Esophagus muscularis mucosa (tissue), 4 donors: ENCODE measurements around the gene PLEKHM3. TPM values are rescaled to one million over a fixed set of nuclear protein-coding genes. Genes with fewer than 3 reads are reported as not detected.

Experiments used
- DNase-seq: peaks from one replicate; pipeline ENCODE4 v3.0.0-alpha.2; 2017; ENCODE audit errors: extremely low spot score
- H3K27ac ChIP-seq, 4 donors: fragments of 200-600 bp; sonication (generic); replicated peaks in 1 of 4; 1 replicate in 3 of 4; 2 replicates in 1 of 4; pipeline ENCODE4 v1.5.1; 2016 to 2019; ENCODE audit warnings: mild to moderate bottlenecking in 1 of 4
- H3K27me3 ChIP-seq, 4 donors: fragments of 200-600 bp; sonication (generic); one replicate each; pipeline versions ENCODE4 v1.5.1 to v1.6.0; 2016 to 2019
- H3K36me3 ChIP-seq, 4 donors: fragments of 200-600 bp; sonication (generic); one replicate each; pipeline ENCODE4 v1.5.1; 2016 to 2019
- H3K4me1 ChIP-seq, 4 donors: fragments of 200-600 bp; sonication (generic); one replicate each; pipeline ENCODE4 v1.5.1; 2016 to 2019
- H3K4me3 ChIP-seq, 4 donors: fragments of 200-600 bp; sonication (generic); 1 replicate in 2 of 4; 2 replicates in 2 of 4; pipeline ENCODE4 v1.5.1; 2016 to 2019; ENCODE audit warnings: mild to moderate bottlenecking in 4 of 4, moderate library complexity in 1 of 4
- H3K9me3 ChIP-seq, 4 donors: fragments of 200-600 bp; sonication (generic); 1 replicate in 3 of 4; 2 replicates in 1 of 4; pipeline ENCODE4 v1.5.1; 2016 to 2019
- EP300 ChIP-seq: sonication (generic); formaldehyde crosslinking; IDR thresholded peaks from one replicate; pipeline ENCODE4 v1.6.1; 2017; ENCODE audit warnings: antibody characterized with exemption
- POLR2A ChIP-seq: fragments of 450-650 bp; IDR thresholded peaks from one replicate; pipeline ENCODE4 v1.6.1; 2017; ENCODE audit warnings: antibody characterized with exemption, moderate library complexity, mild to moderate bottlenecking, low read depth
- POLR2AphosphoS5 ChIP-seq, 2 donors: sonication (generic); formaldehyde crosslinking; IDR thresholded peaks; one replicate each; pipeline ENCODE4 v1.6.1; 2017; ENCODE audit warnings: antibody characterized with exemption in 2 of 2
- WGBS: methylation state at CpG from one replicate; pipeline ENCODE4 v1.1.5; 2018; 5-methylcytosine and 5-hydroxymethylcytosine counted together
- intact Hi-C: fragments of 100-400 bp; cut with DNase I; formaldehyde crosslinking; loops from one replicate; pipeline ENCODE4 v1.15.1; 2023
- small RNA-seq, 3 donors: library from RNA; depleted of rRNA; stranded (forward); fragments of <200 nt; gene quantifications; one replicate each; pipeline ENCODE3, GENCODE V24; 2016
- total RNA-seq, 4 donors: library from RNA; depleted of rRNA; stranded (reverse); fragments of >200 nt; gene quantifications; one replicate each; pipeline versions ENCODE4 v1.1.0 to v1.2.1, GENCODE V29; 2016
- TF ChIP-seq, protein P1 (sequence below), 3 experiments: fragments of 200-600 bp in 2 of 3; fragments of 450-650 bp in 1 of 3; sonication (generic) in 2 of 3; IDR thresholded peaks; one replicate each; pipeline ENCODE4 v1.5.1; 2017 to 2019; ENCODE audit warnings: antibody characterized with exemption in 3 of 3, mild to moderate bottlenecking in 2 of 3, moderate library complexity in 1 of 3

PLEKHM3 gene
- total RNA-seq, 4 donors from 2014 or later, result 24.8 to 34.5 (median 31.1) TPM

DNA sequence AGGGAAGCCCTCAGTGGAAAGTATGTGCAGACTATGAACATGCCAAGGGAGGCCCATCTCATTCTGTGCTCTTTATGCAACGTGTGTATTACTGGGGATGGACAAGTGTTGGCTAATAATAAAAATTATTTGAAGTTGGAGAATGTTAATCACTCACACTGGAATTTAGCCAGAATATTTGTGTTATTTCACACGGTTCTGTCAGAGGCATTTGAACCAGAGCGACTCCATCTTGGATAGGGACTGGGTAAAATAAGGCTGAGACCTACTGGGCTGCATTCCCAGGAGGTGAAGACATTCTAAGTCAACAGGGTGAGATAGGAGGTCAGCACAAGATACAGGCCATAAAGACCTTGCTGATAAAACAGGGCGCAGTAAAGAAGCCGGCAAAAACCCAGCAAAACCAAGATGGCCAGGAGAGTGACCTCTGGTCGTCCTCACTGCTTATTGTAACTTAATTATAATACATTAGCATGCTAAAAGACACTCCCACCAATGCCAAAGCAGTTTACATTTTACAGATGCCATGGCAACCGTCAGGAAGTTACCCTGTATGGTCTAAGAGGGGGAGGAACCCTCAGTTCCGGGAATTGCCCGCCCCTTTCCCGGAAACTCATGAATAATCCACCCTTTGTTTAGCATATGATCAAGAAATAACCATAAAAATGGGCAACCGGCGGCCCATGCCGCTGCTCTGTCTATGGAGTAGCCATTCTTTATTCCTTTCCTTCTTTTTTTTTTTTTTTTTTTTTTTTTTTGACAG lies 253.1 kb downstream of the PLEKHM3 start:
- no peak for DNase-seq
- Histone ChIP-seq H3K27me3 (no peaks in the 10 kb centered on the region), H3K36me3 (peaks cover 4 to 7% (median 6%) of the 10 kb centered on the region in 4 donors), H3K4me1 (peaks cover 21 to 29% (median 25%) of the 10 kb centered on the region in 4 donors), H3K9me3 (no peaks in the 10 kb centered on the region), H3K4me3 (no peak overlapping the region), H3K27ac (peak overlapping the region in 2 of 4 donors; percentile 44 to 95)
- intact Hi-C loops, result no loop called here
- TF ChIP-seq POLR2A (no peak), POLR2AphosphoS5 (IDR thresholded peaks at IDR 0.05) (no peak), EP300 (no peak)
- TF ChIP-seq, protein P1, sequence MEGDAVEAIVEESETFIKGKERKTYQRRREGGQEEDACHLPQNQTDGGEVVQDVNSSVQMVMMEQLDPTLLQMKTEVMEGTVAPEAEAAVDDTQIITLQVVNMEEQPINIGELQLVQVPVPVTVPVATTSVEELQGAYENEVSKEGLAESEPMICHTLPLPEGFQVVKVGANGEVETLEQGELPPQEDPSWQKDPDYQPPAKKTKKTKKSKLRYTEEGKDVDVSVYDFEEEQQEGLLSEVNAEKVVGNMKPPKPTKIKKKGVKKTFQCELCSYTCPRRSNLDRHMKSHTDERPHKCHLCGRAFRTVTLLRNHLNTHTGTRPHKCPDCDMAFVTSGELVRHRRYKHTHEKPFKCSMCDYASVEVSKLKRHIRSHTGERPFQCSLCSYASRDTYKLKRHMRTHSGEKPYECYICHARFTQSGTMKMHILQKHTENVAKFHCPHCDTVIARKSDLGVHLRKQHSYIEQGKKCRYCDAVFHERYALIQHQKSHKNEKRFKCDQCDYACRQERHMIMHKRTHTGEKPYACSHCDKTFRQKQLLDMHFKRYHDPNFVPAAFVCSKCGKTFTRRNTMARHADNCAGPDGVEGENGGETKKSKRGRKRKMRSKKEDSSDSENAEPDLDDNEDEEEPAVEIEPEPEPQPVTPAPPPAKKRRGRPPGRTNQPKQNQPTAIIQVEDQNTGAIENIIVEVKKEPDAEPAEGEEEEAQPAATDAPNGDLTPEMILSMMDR (IDR thresholded peaks at IDR 0.05), result no peak
- 80% methylated on average over 13 of the region's 13 CpGs for WGBS

- H3K27me3 ChIP-seq, result no peaks in the 10 kb centered on the region
- no peak for DNase-seq
- H3K4me3 ChIP-seq, result no peak overlapping the region
- H3K9me3 ChIP-seq, result no peaks in the 10 kb centered on the region
- peaks cover 27 to 38% (median 33%) of the 10 kb centered on the region in 4 donors for H3K4me1 ChIP-seq
- H3K36me3 ChIP-seq, result peaks cover 9 to 15% (median 12%) of the 10 kb centered on the region in 4 donors
- WGBS, result 87% methylated on average over 14 of the region's 14 CpGs
- H3K27ac ChIP-seq, result peak overlapping the region; percentile 81 to 95 (median 85)
- TF ChIP-seq, protein P1 (IDR thresholded peaks at IDR 0.05), result no peak
- TF ChIP-seq POLR2A (no peak), EP300 (no peak), POLR2AphosphoS5 (IDR thresholded peaks at IDR 0.05) (no peak)
- intact Hi-C loops, result no loop called here
Measured at GRCh38 chr2:207771421-207771820, 253.9 kb downstream of the PLEKHM3 start.

Small RNA genes within 50 kb of the gene (small RNA-seq; reads per million reads assigned to genes)
- 0 reads per million in 3 donors for gene RNA5SP116
- 0 reads per million in 3 donors for gene RNU6-360P

Other genes starting within 250 kb of the PLEKHM3 start
- not detected for gene CRYGD, start 99.0 kb upstream of the PLEKHM3 start, total RNA-seq
- not detected for gene CRYGC, start 104.3 kb upstream of the PLEKHM3 start, total RNA-seq
- not detected for gene CRYGB, start 120.6 kb upstream of the PLEKHM3 start, total RNA-seq
- not detected for gene CRYGA, start 138.1 kb upstream of the PLEKHM3 start, total RNA-seq
- not detected for gene C2orf80, start 164.5 kb upstream of the PLEKHM3 start, total RNA-seq
- 10 to 100 TPM; 22.0 to 28.0 (median 24.8) TPM for gene IDH1, start 229.5 kb upstream of the PLEKHM3 start, total RNA-seq
- 10 to 100 TPM; 19.1 to 29.7 (median 22.8) TPM for gene PIKFYVE, start 240.7 kb upstream of the PLEKHM3 start, total RNA-seq